Measurements from ENCODE around the gene SULF2.

DNA sequence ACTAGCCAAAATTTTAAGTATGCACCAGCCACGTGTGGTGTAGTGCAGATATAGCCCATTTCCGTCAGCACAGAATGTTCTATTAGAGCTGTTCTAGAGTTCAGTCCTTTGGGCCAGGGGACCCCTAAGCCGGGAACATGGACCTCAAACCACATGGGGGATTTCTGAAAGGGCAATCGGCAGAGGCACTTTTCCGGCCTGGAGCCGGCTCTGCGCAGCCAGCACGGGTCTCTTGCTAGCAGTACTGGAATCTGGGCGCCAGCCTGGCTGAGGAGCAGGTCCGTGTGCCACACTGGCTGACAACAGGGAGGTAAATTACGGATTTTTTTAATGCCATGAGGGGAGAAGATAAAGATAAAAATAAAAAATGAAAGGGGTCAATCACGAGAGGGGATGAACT is 120.5 kb downstream of the SULF2 start:
- TF ChIP-seq, protein P1, sequence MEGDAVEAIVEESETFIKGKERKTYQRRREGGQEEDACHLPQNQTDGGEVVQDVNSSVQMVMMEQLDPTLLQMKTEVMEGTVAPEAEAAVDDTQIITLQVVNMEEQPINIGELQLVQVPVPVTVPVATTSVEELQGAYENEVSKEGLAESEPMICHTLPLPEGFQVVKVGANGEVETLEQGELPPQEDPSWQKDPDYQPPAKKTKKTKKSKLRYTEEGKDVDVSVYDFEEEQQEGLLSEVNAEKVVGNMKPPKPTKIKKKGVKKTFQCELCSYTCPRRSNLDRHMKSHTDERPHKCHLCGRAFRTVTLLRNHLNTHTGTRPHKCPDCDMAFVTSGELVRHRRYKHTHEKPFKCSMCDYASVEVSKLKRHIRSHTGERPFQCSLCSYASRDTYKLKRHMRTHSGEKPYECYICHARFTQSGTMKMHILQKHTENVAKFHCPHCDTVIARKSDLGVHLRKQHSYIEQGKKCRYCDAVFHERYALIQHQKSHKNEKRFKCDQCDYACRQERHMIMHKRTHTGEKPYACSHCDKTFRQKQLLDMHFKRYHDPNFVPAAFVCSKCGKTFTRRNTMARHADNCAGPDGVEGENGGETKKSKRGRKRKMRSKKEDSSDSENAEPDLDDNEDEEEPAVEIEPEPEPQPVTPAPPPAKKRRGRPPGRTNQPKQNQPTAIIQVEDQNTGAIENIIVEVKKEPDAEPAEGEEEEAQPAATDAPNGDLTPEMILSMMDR (IDR thresholded peaks at IDR 0.05): no peak
- TF ChIP-seq POLR2AphosphoS5 (IDR thresholded peaks at IDR 0.05) (no peak), POLR2A (IDR thresholded peaks at IDR 0.05) (no peak)
